HG03558 (cell line): Measurements from ENCODE around the gene AMFR.

ENCODE experiments used
- ATAC-seq: cut with Tn5 transposase; IDR thresholded peaks from one replicate; pipeline ENCODE4 v1.9.1; 2021; ENCODE audit warnings: moderate number of reproducible peaks; ENCODE audit not compliant: unreplicated experiment; ENCODE audit errors: extremely low read depth

The AMFR gene

GRCh38 chr16:56366945-56367344, 58.4 kb downstream of the AMFR start:
- no peak for ATAC-seq

DNA sequence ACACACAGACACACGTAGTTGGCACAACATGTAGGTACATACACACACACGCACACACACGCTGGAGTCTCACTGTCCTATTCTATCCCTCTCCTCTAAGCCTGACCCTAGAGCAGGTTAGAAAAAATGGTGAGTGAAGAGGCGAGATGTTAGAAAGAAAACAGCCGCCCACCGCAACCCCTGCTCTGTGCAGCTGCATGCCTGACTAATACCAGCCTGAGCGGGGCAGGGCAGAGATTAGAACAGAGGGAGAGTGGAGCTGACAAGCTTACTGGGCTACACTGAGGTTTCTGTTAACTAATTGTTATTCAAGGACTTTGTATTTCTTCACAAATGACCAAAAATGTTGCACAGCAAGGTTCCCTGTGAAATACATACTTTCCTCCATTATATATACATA, 59.8 kb downstream of the AMFR start:
- no peak for ATAC-seq

DNA sequence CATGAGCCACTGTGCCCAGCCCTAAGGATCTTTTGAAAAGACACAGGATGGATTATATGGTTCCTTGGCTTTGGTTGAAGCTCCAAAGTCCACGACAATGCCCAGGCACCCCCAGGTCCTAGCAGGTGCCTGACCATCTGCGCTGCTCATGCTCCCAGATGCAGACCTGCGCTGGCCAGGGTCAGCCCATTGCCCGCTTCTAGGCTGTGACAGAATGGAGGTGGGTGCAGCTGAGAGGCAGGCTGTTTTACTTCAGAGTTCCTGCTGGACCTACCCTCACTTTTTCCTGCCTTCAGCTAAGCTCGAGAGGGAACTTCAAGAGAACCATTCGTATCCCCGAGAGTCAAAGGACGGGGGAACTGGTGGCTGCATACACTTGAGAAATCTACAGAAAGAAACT, 60.5 kb downstream of the AMFR start:
- ATAC-seq: no peak

DNA sequence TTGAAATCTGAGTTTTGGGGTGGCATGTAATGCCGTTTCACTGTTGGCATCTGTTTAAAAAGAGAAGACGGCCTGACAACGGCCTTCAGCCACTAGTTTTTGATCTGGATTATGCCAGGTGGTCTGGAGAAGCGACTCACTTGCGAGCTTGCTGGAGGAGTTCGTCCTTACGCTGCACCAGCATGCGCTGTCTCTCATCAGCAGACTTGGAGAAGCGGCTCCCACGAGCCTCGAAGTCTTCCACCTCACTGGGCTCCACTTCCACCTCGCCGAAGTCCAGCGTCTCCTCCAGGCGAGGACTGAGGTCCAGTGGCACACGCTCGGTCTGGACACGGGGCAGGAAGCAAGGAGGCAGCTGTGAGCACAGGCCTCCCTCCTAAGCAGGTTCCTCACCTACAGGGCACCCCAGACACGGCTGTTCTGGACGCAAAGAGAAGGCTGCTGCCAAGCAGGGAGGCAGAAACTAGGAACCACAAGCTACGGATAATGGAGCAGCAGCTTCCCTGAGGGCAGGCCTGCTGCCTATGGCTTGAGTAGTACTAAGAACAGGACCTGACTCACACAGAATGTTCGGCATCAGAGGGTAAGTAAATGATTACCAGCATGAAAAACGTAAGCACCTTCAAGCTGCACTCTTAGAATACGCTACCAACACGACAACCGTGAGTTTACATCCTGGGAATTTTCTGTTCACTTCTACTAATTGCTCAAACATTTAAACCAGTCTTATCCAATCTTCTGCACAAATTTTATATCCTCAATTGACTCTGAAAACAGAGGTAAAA, 61.4 kb downstream of the AMFR start:
- ATAC-seq: no peak

- no peak for ATAC-seq
These were observed 62.1 kb downstream of the AMFR start for GRCh38 chr16:56363181-56363716.

- ATAC-seq: no peak
These were observed 62.6 kb downstream of the AMFR start for GRCh38 chr16:56362706-56363105.

- no peak for ATAC-seq
These were observed 63.2 kb downstream of the AMFR start for GRCh38 chr16:56362057-56362655.

DNA sequence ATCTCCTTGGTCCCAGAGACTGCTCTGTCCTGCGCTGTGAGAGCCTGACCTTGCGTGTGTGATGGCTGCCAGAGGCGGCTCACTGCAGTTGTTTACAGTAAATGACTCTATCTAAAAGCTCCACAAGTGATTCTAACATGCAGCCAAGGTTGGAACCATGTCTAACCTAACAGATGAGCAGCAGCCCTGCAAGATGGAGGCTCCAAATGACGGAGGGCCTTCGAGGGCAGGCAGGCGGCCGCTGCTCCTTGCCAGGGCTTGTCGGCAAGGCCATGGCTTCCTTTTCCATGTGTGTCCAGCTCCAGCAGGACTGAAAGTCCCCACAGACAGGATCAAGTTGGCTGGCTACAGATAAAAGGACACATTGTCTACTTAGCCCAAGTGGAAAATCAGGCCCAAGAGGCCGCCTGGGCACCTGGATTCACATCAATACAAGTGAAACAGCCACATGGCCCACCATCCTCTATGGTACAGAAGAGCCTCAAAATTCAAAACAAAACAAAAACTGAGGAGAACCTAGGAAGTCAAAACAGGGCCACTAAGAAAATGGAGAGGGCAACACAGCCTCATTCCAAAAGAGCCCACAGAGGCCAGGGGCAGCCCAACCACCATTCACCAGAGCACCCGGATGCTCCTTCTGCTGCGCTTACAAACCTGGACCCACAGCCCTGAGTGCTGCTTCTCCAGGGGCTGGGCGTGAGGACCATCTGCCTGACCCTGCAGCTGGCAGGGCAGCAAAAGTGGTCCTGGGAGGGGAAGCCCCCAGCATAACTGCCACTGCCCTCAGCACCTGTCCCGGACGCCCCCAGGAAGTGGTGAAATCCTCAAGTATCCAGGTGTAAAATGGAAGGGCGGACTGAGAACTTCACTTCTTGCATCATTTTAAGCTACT, 65.0 kb downstream of the AMFR start:
- ATAC-seq: no peak

DNA sequence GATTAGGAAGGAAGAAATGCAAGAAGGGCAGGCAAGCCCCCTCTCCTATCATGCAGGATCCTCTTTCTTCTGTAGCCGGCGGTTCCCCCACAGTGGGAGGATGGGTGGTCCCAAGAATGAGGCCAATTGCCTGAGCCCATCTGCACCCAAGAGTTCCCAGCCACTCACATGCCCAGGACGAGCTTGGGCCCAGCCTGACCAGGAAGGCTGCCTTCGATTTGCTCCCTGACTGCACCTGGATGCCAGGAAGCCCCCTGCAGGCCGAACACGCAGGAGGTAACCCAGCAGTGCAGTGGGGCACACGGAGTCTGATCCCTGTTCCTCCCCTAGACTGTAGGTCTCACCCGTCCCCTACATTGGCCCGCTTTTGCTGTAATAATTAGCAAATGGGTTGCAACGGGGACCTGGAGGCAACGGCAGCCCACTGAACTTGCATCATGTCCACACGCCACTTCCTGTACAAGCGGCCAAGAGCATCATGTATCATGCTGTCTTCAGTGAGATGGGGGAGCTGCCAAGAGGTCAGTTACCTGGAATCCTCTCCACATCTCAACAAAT, 67.5 kb downstream of the AMFR start:
- ATAC-seq: no peak

DNA sequence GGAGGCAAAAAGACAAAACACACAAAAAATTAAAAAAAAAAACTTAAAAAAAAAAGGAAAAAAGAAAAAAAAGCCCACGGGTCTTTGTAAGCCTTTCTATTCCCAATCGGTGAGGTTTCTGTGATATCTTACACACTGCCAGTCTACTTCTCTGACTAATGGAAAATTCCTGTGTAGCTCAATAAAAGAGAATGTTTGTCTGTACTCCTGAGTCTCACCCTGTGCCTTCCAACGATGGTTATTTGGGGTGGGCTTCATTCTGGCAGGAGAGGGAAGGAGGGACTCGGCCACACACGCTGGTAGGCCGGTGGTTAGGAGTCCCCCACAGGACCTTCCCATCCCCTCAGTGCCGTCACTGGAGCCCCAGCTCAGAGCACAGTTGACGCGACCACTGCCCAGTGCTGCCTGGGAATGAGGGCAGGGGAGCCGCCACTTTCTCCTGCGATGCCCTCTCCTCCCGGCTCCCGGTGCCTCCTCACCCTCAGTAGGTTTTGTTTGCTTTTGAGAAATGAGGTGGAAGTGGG, 68.0 kb downstream of the AMFR start:
- ATAC-seq: no peak

GRCh38 chr16:56356276-56357240, 68.8 kb downstream of the AMFR start:
- peak; percentile 94 for ATAC-seq

DNA sequence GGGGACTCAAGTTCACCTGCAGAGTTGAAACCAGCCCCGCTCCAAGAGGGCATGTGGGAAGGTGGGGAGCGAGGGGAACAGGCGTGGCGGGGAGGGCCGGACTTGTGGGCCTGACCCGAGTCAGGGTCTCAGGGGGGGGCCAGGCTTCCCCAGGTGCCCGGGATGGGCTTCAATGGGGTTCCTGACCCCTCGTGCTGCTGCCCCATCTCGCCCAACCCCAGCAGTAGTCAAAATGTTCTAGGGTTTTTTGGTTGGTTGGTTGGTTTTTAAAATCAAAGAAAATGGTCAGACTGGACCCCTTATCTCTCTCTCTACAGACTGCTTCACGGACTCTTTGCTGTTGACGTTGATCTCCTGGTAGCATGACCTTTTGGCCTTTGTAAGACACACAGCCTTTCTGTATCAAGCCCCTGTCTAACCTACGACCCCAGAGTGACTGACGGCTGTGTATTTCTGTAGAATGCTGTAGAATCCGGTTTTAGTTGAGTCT, 69.5 kb downstream of the AMFR start:
- no peak for ATAC-seq

DNA sequence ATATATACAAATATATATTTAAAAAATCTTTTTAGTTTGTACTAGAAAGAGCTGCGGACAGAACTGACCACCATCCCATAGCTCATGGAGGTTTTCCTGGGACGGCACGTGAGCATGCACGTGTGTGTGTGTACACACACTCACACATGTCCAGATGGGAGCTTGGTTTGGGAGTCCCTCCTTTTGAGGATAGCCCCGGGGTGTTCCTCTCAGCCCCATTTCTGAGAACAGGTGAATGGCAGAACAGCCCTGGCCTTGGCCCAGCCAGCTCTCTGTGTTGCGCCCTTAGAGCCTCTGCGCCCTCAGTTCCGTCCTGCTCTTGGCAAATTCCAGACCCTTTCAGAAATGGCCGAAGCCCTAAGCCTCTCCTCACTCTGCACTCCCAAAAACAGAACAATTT, 70.1 kb downstream of the AMFR start:
- ATAC-seq: no peak

- no peak for ATAC-seq
These were observed 70.6 kb downstream of the AMFR start for GRCh38 chr16:56354746-56355145.

DNA sequence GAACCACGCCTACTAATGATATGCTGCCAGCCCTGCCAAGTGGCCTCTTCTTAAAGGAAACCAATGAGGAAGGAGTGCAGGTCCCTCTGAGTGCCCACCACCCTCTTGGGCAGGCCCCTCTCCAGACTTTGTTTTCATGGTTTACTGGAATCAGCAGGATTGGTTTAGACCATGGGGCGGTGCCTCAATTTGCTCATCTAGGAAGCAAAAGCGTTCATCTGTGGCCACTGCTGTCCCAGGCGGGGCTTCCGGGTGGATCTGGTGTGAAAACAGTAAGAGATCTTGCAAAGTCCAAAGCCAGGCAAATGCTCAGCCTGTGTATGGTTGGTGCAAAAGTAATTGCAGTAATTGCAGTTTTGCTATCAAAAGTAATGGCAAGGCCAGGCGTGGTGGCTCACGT, 71.3 kb downstream of the AMFR start:
- ATAC-seq: no peak

DNA sequence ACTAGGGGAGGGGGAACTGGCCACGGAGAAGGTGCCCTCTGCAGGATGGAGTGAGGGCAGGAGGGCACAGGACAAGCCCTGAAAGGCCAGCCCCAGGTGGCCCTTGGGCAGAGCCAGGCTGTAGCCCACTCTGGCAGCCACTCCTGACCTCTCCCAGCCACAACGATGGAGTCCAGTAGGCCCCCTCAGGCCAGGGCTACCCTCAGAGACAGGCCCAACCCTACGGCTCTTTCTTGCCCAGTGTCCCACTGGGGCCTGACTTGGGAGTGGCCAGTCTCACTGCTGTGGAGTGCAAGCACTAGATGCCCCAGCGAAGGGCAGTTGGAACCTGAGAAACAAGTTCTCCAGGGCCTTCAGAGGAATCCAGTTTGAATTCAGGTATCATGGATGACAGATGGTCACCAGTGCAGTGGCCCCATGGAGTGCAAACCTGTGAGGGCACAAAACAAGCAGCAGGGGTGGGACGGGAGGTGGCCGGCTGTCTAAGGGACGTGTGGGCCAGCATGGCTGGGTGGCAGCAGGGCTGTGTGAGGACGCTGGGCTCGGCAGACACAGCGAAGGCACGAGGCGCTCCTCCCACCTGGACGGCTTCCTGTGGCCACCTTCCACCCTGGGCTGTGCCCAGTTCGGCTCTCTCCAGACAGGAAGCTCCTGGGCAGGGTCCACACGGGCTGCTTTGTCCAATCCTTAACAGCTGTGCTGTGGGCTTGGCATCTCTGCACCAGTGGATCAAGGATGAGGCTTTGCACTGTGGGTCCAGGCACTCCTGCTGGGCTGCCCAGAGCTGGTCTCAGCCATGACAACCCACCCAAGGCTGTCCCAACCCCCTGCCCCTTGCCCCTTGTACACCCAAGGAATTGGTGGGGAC, 72.1 kb downstream of the AMFR start:
- ATAC-seq: no peak

DNA sequence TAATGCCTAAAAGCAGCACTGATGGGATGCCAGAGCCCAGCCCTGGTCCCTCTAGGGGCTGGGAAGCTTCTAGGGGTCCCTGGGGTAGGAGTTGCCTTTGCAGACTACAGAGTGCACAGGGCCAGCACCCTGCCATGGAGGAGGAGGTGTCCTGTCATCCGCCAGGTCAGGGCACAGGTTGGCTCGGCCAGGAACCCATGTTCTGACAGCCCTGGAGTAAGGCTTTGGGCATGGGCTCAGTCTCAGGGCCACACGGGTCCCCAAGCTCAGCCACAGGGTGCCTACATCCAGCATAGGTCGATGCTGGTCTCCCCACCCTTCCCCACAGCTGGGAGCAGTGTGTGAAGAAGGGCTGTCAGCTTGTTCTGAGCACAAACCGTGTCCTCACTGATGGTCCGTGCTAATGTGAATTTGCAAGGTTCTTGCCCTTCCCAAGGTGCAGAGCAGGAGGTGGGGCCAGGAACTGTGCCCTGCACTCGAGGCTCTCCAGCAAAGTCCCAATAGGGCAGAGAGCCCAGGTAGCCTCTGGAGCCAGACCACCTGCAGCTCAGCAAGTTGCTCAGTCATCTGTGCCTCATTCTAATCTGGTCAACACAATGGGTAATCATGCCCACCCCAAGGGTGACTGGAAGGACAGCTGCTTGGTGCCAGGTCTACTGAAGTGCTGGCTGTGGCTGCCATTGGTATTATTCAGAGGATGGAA, 72.8 kb downstream of the AMFR start:
- no peak for ATAC-seq

- ATAC-seq: no peak
These were observed 73.9 kb downstream of the AMFR start for GRCh38 chr16:56351481-56351880.
